GM12873 (cell line): ENCODE measurements around the gene TBC1D22A.

ENCODE experiments used
- CTCF ChIP-seq: IDR thresholded peaks from 2 replicates; pipeline ENCODE4 v1.5.1; 2012; ENCODE audit warnings: low read depth, mild to moderate bottlenecking, moderate library complexity, low read length, control low read depth; ENCODE audit not compliant: insufficient read depth; ENCODE audit errors: missing control alignments

TBC1D22A gene

GRCh38 chr22:46770151-46770641 is 7.7 kb downstream of the TBC1D22A start:
- no peak for TF ChIP-seq CTCF

- TF ChIP-seq CTCF, result no peak
Measured at GRCh38 chr22:46770726-46771125, 8.3 kb downstream of the TBC1D22A start.

- no peak for TF ChIP-seq CTCF
Measured at GRCh38 chr22:46773076-46773475, 10.6 kb downstream of the TBC1D22A start.

GRCh38 chr22:46774253-46774979 is 12.0 kb downstream of the TBC1D22A start:
- TF ChIP-seq CTCF, result no peak

GRCh38 chr22:46774980-46775849 is 12.8 kb downstream of the TBC1D22A start:
- TF ChIP-seq CTCF, result no peak

GRCh38 chr22:46775850-46776826 is 13.7 kb downstream of the TBC1D22A start:
- no peak for TF ChIP-seq CTCF
